HG02610 (cell line): ENCODE measurements around the gene PRAMEF25.
"Not testable (repeated sequence)": the region's sequence is repeated elsewhere in the genome, so short reads cannot be mapped to it uniquely, and the experiment has no call there.

Experiments used
- ATAC-seq: cut with Tn5 transposase; IDR thresholded peaks from one replicate; pipeline ENCODE4 v1.9.1; 2021; ENCODE audit warnings: mild to moderate bottlenecking, moderate library complexity; ENCODE audit not compliant: unreplicated experiment

Gene PRAMEF25

DNA sequence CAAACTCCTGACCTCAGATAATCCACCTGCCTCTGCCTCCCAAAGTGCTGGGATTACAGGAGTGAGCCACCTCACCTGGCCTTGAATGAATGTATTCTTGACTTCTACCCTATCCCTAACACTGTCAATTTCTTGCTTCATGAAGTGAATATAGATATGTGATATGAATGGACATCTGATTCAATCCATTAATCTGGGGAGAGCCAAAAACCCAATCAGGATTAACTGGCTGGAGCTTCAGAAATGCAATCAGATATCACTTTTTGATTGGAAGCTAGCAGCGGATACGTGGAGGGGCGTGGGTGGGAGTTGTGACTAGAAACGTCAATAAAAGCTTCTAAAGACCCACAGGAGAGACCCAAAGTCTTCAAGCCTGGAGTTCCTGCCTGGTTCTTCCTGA lies at the start of gene PRAMEF25:
TSS of gene PRAMEF25 (plus strand) at position 301 of the 400 bp plus-strand sequence. CDS start 2,920 bp downstream, outside the sequence.
- not testable (repeated sequence) for ATAC-seq

DNA sequence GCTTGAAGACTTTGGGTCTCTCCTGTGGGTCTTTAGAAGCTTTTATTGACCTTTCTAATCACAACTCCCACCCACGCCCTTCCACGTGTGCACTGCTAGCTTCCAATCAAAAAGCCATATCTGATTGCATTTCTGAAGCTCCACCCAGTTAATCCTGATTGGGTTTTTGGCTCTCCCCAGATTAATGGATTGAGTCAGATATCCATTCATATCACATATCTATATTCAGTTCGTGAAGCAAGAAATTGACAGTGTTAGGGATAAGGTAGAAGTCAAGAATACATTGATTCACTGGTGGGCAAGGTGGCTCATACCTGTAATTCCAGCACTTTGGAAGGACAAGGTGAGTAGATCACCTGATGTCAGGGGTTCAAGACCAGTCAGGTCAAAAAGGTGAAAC lies 14.1 kb upstream of the PRAMEF25 start, which contains the start of gene PRAMEF27:
TSS of gene PRAMEF27 (minus strand) at position 101 of the 400 bp plus-strand sequence. CDS start 2,916 bp downstream, outside the sequence.
- not testable (repeated sequence) for ATAC-seq

DNA sequence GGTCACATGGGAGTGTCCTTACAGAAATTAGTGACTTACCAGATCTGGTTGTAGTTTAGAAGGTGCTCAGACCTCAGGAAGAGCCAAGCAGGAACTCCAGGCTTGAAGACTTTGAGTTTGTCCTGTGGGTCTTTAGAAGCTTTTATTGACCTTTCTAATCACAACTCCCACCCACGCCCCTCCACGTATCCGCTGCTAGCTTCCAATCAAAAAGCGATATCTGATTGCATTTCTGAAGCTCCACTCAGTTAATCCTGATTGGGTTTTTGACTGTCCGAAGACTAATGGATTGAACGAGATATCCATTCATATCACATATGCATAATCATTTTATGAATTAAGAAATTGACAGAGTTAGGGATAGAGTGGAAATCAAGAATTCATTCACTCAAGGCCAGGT lies 46.2 kb downstream of the PRAMEF25 start, which contains the start of gene HNRNPCL2:
TSS of gene HNRNPCL2 (minus strand) at position 101 of the 400 bp plus-strand sequence. CDS start 454 bp downstream, outside the sequence.
- not testable (repeated sequence) for ATAC-seq
